Ovary (tissue), 3 donors: Measurements from ENCODE around the gene CIAPIN1.

Source experiments
- CTCF ChIP-seq, 3 donors: fragments of 450-650 bp in 2 of 3; fragments of 200-600 bp in 1 of 3; IDR thresholded peaks; one replicate each; pipeline versions ENCODE4 v1.5.1 to v1.8.0; 2016 to 2022; ENCODE audit warnings: antibody characterized with exemption in 3 of 3, mild to moderate bottlenecking in 1 of 3
- POLR2A ChIP-seq: fragments of 450-650 bp; IDR thresholded peaks from one replicate; pipeline ENCODE4 v1.6.1; 2017; ENCODE audit warnings: antibody characterized with exemption, mild to moderate bottlenecking, moderate library complexity
- donor health status: DM: no; HTN: no; CAD: no.

DNA sequence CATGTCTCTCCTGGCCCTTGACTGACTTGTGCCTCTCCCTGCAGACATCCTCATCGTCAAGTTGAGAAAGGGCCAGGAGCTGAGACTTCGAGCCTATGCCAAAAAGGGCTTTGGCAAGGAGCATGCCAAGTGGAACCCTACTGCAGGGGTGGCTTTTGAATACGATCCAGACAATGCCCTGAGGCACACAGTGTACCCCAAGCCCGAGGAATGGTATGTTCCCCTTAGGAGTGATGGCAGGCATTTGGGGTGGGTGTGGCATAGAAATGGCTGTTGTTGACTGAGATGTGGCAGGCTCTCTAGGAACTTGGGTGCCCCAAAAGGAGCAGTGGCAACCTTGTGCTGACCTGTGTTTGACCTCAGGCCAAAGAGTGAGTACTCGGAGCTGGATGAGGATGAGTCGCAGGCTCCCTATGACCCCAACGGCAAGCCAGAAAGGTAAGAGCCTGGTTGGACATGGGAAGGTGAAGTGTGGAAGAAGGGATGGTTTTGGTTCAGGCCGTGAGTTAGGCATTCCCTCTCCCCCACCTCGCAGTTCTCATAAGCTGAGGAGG, 22.8 kb upstream of the CIAPIN1 start:
- no peak for TF ChIP-seq CTCF (IDR thresholded peaks at IDR 0.05)
- no peak for TF ChIP-seq POLR2A
